HG03097 (cell line): ENCODE data around the gene MTFP1.
"Not testable (repeated sequence)": the region's sequence is repeated elsewhere in the genome, so short reads cannot be mapped to it uniquely, and the experiment has no call there.

Source experiments
- ATAC-seq: cut with Tn5 transposase; IDR thresholded peaks from one replicate; pipeline ENCODE4 v1.9.1; 2021; ENCODE audit not compliant: unreplicated experiment, low FRiP score

Gene MTFP1

DNA sequence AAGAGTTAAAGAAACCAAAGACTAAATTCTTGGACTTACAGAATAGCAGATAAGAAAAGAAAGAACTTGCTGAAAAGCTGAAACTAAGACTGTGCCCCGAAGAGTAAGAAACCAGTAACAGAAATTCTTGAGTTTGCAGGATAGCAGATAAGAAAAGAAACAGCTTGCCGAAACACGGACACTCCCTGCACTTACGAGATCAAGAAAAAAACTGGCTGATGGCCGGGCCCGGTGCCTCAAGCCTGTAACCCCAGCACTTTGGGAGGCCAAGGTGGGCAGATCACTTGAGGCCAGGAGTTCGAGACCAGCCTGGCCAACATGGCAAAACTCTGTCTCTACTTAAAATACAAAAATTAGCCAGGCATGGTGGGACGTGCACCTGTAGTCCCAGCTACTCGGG, 25.9 kb downstream of the MTFP1 start:
- not testable (repeated sequence) for ATAC-seq

DNA sequence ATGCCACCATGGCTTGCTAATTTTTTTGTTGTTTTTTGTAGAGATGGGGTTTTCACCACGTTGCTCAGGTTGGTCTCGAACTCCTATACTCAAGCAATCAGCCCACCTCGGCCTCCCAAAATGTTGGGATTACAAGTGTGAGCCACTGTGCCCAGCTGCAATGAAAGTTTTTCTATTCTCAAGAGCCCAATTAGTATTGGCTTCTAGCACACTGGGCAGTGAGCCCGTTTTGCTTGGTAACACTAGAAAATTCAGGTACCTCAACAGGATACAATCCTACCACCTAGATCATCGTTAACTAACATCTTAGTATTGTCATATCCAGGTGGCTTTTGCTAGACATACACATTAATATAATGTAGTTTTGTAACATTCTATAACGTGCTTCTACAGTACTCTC, 27.3 kb downstream of the MTFP1 start:
- no peak for ATAC-seq

DNA sequence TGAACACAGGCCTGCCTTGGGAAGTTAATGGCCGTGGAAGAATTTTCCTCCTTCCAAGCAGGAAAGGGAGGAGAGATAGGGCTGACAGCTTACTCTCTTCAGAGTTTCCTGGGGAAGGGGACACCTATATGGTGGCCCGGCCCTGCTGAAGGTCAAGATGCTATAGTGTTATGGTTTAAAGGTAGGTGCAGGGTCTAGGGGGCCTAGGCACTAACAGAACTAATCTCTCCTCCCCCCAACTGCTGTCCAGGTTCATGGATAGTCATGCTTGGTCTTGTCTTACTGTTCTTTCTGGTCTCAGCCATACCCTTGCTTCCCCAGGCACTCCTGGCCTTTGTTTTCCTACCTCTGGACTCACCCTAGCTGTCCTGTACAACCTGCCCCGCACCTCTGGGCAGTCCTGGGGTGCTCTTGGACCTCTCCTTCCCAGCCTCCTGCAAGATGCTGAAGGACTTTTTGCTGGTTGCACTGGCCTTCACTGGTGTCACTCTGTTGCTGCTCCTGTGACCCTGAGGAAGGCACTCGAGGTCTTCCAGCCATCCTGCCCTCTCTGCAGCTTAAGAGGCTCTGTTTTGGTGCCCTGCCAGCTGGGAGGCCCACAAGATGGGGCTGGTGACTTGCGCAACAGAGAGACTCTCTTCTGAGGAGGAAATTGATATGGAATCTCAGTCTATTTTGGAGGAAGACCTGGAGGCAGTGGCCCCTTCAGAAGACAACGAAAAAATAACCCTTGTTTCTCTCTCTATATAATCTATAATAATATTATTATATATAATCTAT, 28.4 kb downstream of the MTFP1 start:
- ATAC-seq = no peak

DNA sequence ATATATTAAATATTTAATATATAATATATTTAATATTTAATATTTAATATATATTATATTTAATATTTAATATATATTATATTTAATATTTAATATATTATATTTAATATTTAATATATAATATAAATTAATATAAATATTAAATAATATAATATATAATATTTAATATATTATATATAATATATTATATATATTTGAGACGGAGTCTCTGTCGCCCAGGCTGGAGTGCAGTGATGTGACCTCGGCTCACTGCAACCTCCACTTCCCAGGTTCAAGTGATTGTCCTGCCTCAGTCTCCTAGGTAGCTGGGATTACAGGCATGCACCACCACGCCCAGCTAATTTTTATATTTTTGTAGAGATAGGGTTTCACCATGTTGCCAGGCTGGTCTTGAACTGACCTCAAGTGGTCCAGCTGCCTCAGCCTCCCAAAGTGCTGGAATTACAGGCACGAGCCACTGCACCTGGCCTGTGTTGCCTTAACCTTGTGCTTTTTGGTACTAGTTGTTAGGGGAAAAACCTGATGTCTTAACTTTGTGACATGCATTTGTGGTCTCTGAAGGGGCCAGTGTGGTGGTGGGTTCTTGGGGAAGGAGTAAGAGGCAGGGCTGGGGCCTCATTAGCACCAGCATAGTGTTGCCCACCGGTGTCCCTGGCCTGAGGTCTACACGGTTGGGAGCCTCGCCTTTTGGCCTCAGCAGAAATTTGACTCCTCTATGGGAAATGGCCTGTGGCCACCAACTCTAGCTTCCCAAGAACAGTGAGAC, 29.7 kb downstream of the MTFP1 start:
- no peak for ATAC-seq

DNA sequence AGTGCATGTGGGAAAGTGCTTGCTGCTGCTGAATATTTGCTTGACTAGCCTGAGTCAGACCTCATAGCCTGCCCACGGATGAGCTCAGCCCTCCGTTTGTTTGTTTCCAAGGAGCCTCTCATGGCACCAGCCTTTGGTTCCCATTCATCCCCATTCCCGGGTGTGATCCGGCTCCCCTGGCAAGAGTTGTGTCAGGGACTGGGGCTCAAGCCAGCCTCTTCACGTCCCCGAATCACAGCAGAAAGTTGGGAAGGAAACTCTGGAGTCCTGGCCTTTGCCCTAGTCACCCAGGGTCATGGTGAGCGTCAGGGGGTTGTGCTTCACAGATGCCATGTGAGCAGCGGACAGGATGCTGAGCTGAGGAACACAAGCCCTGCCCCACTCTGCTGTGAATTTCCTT, 32.4 kb downstream of the MTFP1 start:
- ATAC-seq = no peak

DNA sequence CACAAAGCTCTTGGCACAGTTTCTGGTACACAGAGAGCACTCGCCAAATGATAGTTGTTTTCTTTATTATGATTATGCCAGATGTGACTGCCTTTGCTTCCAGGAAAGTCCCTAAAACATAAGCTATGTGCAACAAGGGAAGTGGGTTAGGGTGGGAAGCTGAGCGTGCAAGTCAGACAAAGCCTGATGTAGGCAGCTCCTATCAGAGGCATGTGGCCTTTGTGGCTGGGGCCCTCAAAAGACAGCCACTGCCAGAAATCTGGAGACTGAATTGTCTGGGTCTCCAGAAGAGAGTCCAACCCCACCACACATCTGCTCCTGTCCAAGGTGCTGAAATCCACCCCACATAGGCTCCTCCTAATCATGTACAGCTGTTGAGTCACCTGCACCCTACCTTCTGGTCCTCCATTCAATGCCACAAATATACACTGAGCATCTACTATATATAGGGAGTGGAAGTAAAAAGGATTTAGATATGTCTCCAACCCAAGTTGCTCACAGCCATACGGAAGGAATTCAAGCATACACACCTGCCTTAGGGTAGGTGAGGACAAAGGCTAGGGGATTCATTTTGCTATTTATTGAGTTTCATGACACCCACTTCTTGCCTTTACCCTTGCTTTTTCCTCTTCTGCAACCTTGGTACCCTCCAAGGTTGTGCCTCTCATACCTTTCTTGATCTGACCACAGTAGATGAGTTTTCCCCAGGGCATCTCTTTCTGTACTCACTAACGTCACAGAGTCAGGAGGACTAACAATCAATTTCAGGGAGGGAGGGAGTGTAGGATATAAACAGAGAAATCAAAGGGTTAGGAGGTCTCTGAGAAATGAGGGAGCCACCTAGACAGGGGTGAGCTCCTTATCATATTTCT, 33.8 kb downstream of the MTFP1 start:
- ATAC-seq = no peak

DNA sequence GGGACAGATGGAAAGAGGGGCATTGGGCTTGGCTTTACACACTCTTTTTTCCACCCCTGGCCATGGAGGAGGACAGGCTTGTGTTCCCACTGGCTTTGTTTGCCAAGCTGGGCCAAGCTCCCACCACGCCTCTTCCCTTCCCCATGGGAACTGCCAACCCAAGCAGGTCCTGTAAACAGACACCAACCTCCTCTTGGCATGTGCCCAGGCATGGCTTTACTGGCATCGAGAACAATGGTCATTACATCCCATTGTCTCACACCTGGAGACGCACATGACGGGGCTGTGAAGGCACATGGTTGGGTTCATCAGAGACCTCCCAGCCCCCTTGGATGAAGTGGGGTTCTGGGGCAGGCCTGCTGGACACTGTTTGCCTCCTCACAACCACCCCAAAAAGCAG, 34.6 kb downstream of the MTFP1 start:
- ATAC-seq = no peak

DNA sequence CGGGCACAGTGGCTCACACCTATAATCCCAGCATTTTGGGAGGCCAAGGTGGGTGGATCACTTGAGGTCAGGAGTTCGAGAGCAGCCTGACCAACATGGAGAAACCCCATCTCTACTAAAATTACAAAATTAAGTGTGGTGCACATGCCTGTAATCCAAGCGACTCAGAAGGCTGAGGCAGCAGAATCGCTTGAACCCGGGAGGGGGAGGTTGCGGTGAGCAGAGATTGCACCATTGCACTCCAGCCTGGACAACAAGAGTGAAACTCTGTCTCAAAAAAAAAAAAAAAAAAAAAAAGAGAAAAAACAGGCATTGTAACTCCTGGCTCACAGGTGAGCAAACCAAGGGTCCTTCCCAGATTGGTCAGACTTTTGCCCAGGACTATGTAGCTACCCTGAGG, 35.0 kb downstream of the MTFP1 start:
- ATAC-seq = not testable (repeated sequence)

DNA sequence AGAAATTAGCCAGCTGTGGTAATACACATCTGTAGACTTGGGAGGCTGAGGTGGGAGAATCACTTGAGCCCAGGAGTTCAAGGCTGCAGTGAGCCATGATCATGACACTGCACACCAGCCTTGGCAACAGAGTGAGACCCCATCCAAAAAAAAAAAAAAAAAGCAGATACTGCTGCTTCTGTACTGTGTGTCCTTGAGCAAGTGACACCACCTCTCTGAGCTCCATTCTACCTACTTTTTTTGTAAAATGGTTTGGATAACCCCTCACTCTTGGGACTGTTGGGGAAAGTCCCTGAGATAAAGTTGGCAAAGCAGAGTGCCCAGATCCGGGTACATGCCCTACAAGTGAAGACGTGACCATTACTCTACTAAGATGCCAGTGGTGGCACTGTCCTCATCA, 43.6 kb downstream of the MTFP1 start:
- no peak for ATAC-seq

DNA sequence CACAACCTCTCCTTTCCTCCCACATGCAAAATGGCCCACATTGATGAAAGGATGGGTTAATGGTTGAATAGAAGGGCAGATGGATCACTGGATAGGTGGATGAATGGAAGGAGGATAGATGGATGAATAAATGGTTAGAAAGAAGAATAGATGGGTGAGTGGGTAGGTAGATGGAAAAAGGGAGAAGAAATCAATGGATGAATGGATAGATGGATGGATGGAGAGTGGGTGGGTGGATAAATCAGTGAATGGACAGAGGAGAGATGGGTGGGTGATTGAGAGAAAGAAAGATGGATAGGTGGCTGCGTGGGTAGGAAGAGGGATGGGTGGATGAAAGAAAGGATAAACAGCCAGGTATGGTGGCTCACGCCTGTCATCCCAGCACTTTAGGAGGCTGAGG, 45.1 kb downstream of the MTFP1 start:
- no peak for ATAC-seq

DNA sequence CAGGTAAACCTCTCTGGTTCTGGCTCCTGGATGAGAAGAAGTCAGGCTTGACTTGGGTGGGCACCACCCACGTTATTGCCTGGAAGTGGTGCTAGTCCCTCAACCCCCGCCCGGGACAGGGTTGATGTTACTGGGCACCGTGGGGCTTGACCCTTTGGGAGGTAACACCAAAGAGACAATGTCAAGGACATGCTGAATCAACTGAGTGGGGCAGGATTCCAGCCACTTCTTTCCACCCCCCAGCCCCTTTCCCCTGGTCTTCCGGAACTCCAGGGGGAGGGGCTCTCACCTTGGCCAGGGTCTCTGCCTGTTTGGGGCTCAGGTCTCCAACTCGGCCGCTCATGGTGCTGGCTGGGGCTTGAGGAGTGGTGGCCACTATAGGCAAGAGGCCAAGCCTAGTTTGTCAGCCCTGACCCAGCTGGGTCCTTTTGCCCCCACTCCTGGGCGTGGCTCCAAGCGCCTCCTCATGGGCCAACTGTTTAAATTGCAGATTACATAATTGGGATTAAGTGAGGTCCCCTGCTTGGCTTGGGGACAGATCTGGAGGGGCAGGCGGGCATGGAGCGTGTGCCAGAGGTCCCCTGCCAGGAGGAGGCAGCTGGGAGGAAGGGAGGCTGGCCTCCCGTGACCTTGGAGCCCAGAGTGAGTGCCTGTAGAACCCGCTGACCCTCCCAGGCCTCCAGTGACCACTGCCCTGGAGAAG, 46.2 kb downstream of the MTFP1 start, which contains the start of gene SEC14L3:
TSS of gene SEC14L3 (minus strand) at position 402 of the 703 bp plus-strand sequence. CDS start at position 343, 59 bp downstream.
- no peak for ATAC-seq

DNA sequence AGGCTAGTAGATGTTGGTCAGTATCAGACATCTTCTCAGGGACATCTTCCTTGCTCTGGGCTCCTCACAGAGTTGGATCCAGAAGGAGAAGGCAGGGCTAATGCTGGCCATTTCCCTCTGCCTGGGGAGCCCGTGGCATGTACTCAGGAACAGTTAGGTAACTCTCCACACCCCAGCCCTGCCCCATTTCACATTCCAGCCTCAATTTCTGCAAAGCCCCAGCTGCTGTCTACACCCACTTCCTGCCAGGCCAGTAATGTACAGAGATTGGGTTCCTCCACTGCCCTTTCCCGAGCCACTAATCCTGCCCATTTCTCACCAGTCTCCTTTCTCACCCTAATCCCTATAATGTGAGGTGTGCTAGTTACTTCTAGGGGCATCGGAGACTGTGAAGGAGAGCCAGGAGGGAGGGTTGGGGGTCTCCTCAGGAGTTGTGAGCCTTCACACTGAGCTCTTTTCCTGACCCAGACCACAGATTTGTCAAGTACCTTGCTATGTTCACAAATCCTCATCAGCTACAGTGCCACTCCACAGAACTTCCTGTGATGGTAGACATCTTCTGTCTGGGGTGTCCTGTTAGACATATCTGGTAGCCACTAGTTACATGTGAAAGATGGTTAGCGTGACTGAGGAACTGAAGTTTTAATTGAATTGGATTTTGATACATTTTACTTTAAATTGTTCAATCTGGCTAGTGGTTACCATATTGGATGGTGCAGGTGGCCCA, 47.6 kb downstream of the MTFP1 start:
- ATAC-seq = no peak

DNA sequence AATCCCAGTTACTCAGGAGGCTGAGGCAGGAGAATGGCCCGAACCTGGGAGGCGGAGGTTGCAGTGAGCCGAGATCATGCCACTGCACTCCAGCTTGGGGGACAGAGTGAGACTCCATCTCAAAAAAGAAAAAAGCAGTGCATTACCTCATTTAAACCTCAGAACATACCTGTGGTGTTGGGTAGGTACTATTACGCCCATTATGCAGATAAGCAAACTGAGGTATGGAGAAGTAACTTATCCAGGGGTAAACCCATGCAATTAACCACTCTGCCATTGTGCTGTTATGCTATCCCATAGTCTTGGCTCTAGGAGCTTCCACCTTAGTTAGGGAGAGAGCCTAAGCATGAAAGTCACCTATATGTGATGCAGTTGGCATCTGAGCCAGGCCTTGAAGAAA, 48.6 kb downstream of the MTFP1 start:
- ATAC-seq = no peak

DNA sequence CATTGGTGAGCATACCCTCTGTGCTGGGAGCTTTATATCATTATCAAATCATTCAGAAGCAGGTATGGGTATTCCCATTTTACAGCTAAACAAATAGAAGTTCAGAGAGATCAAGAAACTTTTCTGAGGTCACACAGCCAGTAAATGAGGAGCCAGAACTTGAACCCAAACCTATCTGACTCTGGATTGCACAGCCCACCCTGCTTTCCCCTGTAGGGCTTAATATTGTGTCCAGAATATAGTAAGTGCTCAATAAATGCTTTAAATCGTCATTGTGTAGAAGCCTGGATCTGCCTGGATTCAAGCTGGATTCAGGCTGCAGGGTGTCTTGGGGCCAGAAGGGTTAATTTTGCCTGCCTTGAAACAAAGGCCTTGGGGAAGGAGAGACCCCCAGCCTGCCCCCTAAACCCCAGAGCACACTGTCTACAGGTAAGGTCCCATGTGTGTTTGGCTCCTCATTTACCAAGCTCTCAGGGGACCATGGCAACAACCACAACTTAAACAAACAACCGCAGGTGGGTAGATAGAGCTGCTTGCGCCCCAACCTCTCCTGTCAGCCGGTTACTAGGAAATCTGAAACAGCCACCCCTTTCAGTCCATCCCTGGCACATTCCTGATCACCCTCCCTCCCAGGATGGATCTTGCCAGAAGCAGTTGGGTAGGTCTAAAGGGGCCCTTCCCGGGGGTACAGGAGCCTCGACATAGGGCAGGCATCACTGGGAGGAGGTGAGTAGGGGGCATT, 49.3 kb downstream of the MTFP1 start:
- ATAC-seq = no peak
